PC-3 (cell line): ENCODE results near the gene HDLBP. TPM values are rescaled to one million over a fixed set of nuclear protein-coding genes. Genes with fewer than 3 reads are reported as not detected.

Experiments used
- ATAC-seq: fragments of 200-7000 bp; cut with Tn5 transposase; 2 replicates; pipeline ENCODE4 v1.9.1; 2020; ENCODE audit warnings: mild to moderate bottlenecking, moderate library complexity
- BruUV-seq: library from RNA; stranded (reverse); fragments of 400-500 nt; replicated peaks from 2 replicates; lab custom pipeline; 2021; lab: Mats Ljungman, UMichigan
- CTCF ChIA-PET: fragments of 300-600 bp; sonication (Branson Sonifier 250); formaldehyde crosslinking; loops from one replicate; lab custom pipeline; 2022; ENCODE audit warnings: antibody characterized with exemption; lab: Charles Lee
- POLR2A ChIA-PET: fragments of 300-600 bp; sonication (Branson Sonifier 250); formaldehyde crosslinking; loops from one replicate; lab custom pipeline; 2022; ENCODE audit warnings: antibody characterized with exemption; ENCODE audit not compliant: unreplicated experiment; lab: Charles Lee
- DNase-seq: peaks from one replicate; pipeline ENCODE4 v3.0.0-alpha.2; 2015
- H2AFZ ChIP-seq: fragments of 300-600 bp; sonication (generic); 2 replicates; pipeline ENCODE4 v1.6.0; 2016; ENCODE audit warnings: antibody characterized with exemption, low read length
- H3F3A ChIP-seq: fragments of 300-600 bp; sonication (generic); one replicate; pipeline ENCODE4 v1.6.0; 2017; ENCODE audit warnings: antibody characterized with exemption, low read length, control low read depth, mild to moderate bottlenecking; ENCODE audit not compliant: unreplicated experiment
- H3K27ac ChIP-seq: fragments of 300-600 bp; sonication (generic); 2 replicates; pipeline ENCODE4 v1.5.1; 2016; ENCODE audit warnings: mild to moderate bottlenecking, low read length
- H3K27me3 ChIP-seq: fragments of 300-600 bp; sonication (generic); 2 replicates; pipeline ENCODE4 v1.6.1; 2016; ENCODE audit warnings: low read length, mixed read lengths
- H3K36me3 ChIP-seq: fragments of 300-600 bp; sonication (generic); 2 replicates; pipeline ENCODE4 v1.6.1; 2016; ENCODE audit warnings: low read depth, mixed run types, low read length, mixed read lengths
- H3K4me1 ChIP-seq: fragments of 300-600 bp; sonication (generic); 2 replicates; pipeline ENCODE4 v1.5.1; 2016; ENCODE audit warnings: low read length; ENCODE audit not compliant: insufficient read depth
- H3K4me2 ChIP-seq: fragments of 300-600 bp; sonication (generic); 2 replicates; pipeline ENCODE4 v1.6.0; 2016; ENCODE audit warnings: low read length
- H3K4me3 ChIP-seq: fragments of 300-600 bp; sonication (generic); 2 replicates; pipeline ENCODE4 v1.5.1; 2016; ENCODE audit warnings: mild to moderate bottlenecking, low read length, mixed read lengths
- H3K79me2 ChIP-seq: fragments of 300-600 bp; sonication (generic); 2 replicates; pipeline ENCODE4 v1.6.1; 2017; ENCODE audit warnings: low read length, mixed read lengths
- H3K9ac ChIP-seq: fragments of 300-600 bp; sonication (generic); 2 replicates; pipeline ENCODE4 v1.6.0; 2016; ENCODE audit warnings: mild to moderate bottlenecking, low read length
- H3K9me2 ChIP-seq: fragments of 300-600 bp; sonication (generic); replicated peaks from 2 replicates; pipeline ENCODE4 v1.6.1; 2016; ENCODE audit warnings: mixed run types, low read length, mixed read lengths
- H3K9me3 ChIP-seq: fragments of 300-600 bp; sonication (generic); 2 replicates; pipeline ENCODE4 v1.6.1; 2016; ENCODE audit warnings: low read length, mixed read lengths
- H4K20me1 ChIP-seq: fragments of 300-600 bp; sonication (generic); 2 replicates; pipeline ENCODE4 v1.6.1; 2016; ENCODE audit warnings: low read length, mixed read lengths
- CTCF ChIP-seq: fragments of 300-600 bp; sonication (generic); conservative IDR thresholded peaks from 2 replicates; pipeline ENCODE4 v1.5.1; 2017; ENCODE audit warnings: antibody characterized with exemption, low read depth, mild to moderate bottlenecking, low read length
- EZH2 ChIP-seq: fragments of 300-600 bp; sonication (generic); IDR thresholded peaks from one replicate; pipeline ENCODE4 v1.6.1; 2017; ENCODE audit warnings: antibody characterized with exemption, mild to moderate bottlenecking, low read length; ENCODE audit not compliant: unreplicated experiment
- EZH2phosphoT487 ChIP-seq: fragments of 300-600 bp; sonication (generic); IDR thresholded peaks from 2 replicates; pipeline ENCODE4 v1.6.1; 2018; ENCODE audit warnings: mild to moderate bottlenecking, antibody characterized with exemption, low read length, borderline replicate concordance
- intact Hi-C: fragments of 100-400 bp; cut with micrococcal nuclease; formaldehyde crosslinking; loops from 2 replicates; pipeline ENCODE4 v1.9.0; 2023
- total RNA-seq: library from RNA; depleted of rRNA; stranded (reverse); fragments of >200 nt; gene quantifications from 2 replicates; pipeline ENCODE4 v1.2.3, GENCODE V29; 2014

HDLBP gene
- total RNA-seq, 1 experiment from 2014 or later, result 410 TPM

GRCh38 chr2:241323778-241324177 lies 8.3 kb upstream of the HDLBP start:
- no peak overlapping the region for H2AFZ ChIP-seq
- H3K27me3 ChIP-seq, result no peaks in the 10 kb centered on the region
- POLR2A ChIA-PET, result no interaction called here
- intact Hi-C loops, result no loop called here
- H3K36me3 ChIP-seq, result peaks cover 34% of the 10 kb centered on the region
- H3F3A ChIP-seq, result no peaks in the 10 kb centered on the region
- no peak overlapping the region for H3K4me2 ChIP-seq
- peaks cover 24% of the 10 kb centered on the region for H4K20me1 ChIP-seq
- H3K9me3 ChIP-seq, result no peaks in the 10 kb centered on the region
- TF ChIP-seq CTCF (no peak), EZH2phosphoT487 (no peak), EZH2 (no peak)
- H3K4me1 ChIP-seq, result peaks cover 12% of the 10 kb centered on the region; the same call in 1 of the 2 replicates
- CTCF ChIA-PET, result no interaction called here
- ATAC-seq (no peak), DNase-seq (no peak)
- H3K27ac ChIP-seq, result no peak overlapping the region
- no peak overlapping the region for H3K4me3 ChIP-seq
- H3K79me2 ChIP-seq, result peaks cover 77% of the 10 kb centered on the region
- no TSS peak for BruUV-seq
- H3K9me2 ChIP-seq, result no peaks in the 10 kb centered on the region
- no peak overlapping the region for H3K9ac ChIP-seq

GRCh38 chr2:241321886-241322285 lies 6.4 kb upstream of the HDLBP start:
- no peak overlapping the region for H3K4me2 ChIP-seq
- POLR2A ChIA-PET, result no interaction called here

More at GRCh38 chr2:241321886-241322285, 6.4 kb upstream of the HDLBP start:
- Histone ChIP-seq H3F3A (no peaks in the 10 kb centered on the region), H3K79me2 (peaks cover 89% of the 10 kb centered on the region), H3K36me3 (peaks cover 26% of the 10 kb centered on the region), H3K9ac (no peak overlapping the region), H3K27ac (no peak overlapping the region), H3K27me3 (no peaks in the 10 kb centered on the region), H3K4me3 (no peak overlapping the region), H3K9me3 (no peaks in the 10 kb centered on the region), H3K4me1 (peaks cover 29% of the 10 kb centered on the region), H4K20me1 (peaks cover 41% of the 10 kb centered on the region), H3K9me2 (no peaks in the 10 kb centered on the region), H2AFZ (no peak overlapping the region)
- CTCF ChIA-PET, result no interaction called here
- no peak for DNase-seq
- TF ChIP-seq EZH2phosphoT487, result no peak
- no peak for TF ChIP-seq CTCF
- TF ChIP-seq EZH2, result no peak
- no peak for ATAC-seq
- intact Hi-C loops, result no loop called here
- no TSS peak for BruUV-seq
